Measurements from ENCODE around the gene TOB1.

GRCh38 chr17:50911890-50912289 lies 45.7 kb upstream of the TOB1 start:
- TF ChIP-seq CTCF (IDR thresholded peaks at IDR 0.05) (no peak), POLR2A (IDR thresholded peaks at IDR 0.05) (no peak)
